DND-41 (cell line): ENCODE results near the gene ADPRHL1.

Source experiments
- CTCF ChIP-seq: IDR thresholded peaks from 2 replicates; pipeline ENCODE4 v1.5.1; 2012; ENCODE audit warnings: borderline replicate concordance, low read length, moderate library complexity, mild to moderate bottlenecking; ENCODE audit not compliant: poor library complexity, severe bottlenecking; ENCODE audit errors: extremely low read depth
- EZH2 ChIP-seq: IDR thresholded peaks from 3 replicates; pipeline ENCODE4 v1.6.1; 2012; ENCODE audit warnings: borderline replicate concordance, low read depth, mild to moderate bottlenecking, moderate library complexity, low read length, inconsistent platforms; ENCODE audit not compliant: severe bottlenecking

- TF ChIP-seq CTCF (no peak), EZH2 (no peak)
Measured at GRCh38 chr13:113472355-113473025, 19.2 kb upstream of the ADPRHL1 start.
